GM12865 (cell line): ENCODE results near the gene MAPK8.
"Not testable (repeated sequence)": the region's sequence is repeated elsewhere in the genome, so short reads cannot be mapped to it uniquely, and the experiment has no call there.

Experiments
- DNase-seq: peaks from one replicate; pipeline ENCODE4 v3.0.0; 2010; ENCODE audit warnings: low read depth
- H3K4me3 ChIP-seq: 2 replicates; pipeline ENCODE4 v1.5.1; 2011; ENCODE audit warnings: mild to moderate bottlenecking, low read depth, low read length, control low read depth
- CTCF ChIP-seq: IDR thresholded peaks from 2 replicates; pipeline ENCODE4 v1.5.1; 2011; ENCODE audit warnings: low read length, control low read depth, low read depth, inconsistent platforms; ENCODE audit not compliant: insufficient read depth; ENCODE audit errors: missing control alignments

MAPK8 gene

GRCh38 chr10:48419714-48420113 is 113.2 kb downstream of the MAPK8 start:
- DNase-seq, result no peak
- no peak for TF ChIP-seq CTCF
- no peak overlapping the region for H3K4me3 ChIP-seq

- not testable (repeated sequence) for H3K4me3 ChIP-seq, DNase-seq
Observed at GRCh38 chr10:48421862-48422261, 115.4 kb downstream of the MAPK8 start.

- no peak for DNase-seq
- TF ChIP-seq CTCF, result no peak
Observed at GRCh38 chr10:48423884-48424283, 117.4 kb downstream of the MAPK8 start.

GRCh38 chr10:48428896-48429295 is 122.4 kb downstream of the MAPK8 start:
- no peak overlapping the region for H3K4me3 ChIP-seq
- DNase-seq, result no peak
- TF ChIP-seq CTCF, result no peak

More at GRCh38 chr10:48423884-48424283, 117.4 kb downstream of the MAPK8 start:
- no peak overlapping the region for H3K4me3 ChIP-seq

GRCh38 chr10:48429309-48429708 is 122.8 kb downstream of the MAPK8 start:
- no peak overlapping the region for H3K4me3 ChIP-seq
- no peak for TF ChIP-seq CTCF
- no peak for DNase-seq

GRCh38 chr10:48430402-48430993 is 124.0 kb downstream of the MAPK8 start:
- no peak for TF ChIP-seq CTCF
- DNase-seq, result no peak
- H3K4me3 ChIP-seq, result no peak overlapping the region

GRCh38 chr10:48431871-48432270 is 125.4 kb downstream of the MAPK8 start:
- no peak for DNase-seq

More at GRCh38 chr10:48431871-48432270, 125.4 kb downstream of the MAPK8 start:
- TF ChIP-seq CTCF, result no peak
- H3K4me3 ChIP-seq, result no peak overlapping the region
